Ascending aorta (tissue), 2 donors: ENCODE data around the gene PPP1R2B. TPM values are rescaled to one million over a fixed set of nuclear protein-coding genes. Genes with fewer than 3 reads are reported as not detected.

ENCODE experiments used
- DNase-seq, 2 donors: peaks; one replicate each; pipeline ENCODE4 v3.0.0-alpha.2; 2019; ENCODE audit warnings: low spot score in 2 of 2
- H3K27ac ChIP-seq, 2 donors: fragments of 200-600 bp; sonication (generic); one replicate each; pipeline ENCODE4 v1.5.1; 2016 to 2017; ENCODE audit warnings: mild to moderate bottlenecking in 1 of 2
- H3K27me3 ChIP-seq: fragments of 200-600 bp; sonication (generic); one replicate; pipeline ENCODE4 v1.5.1; 2017
- H3K36me3 ChIP-seq, 2 donors: fragments of 200-600 bp; sonication (generic); one replicate each; pipeline ENCODE4 v1.5.1; 2016
- H3K4me1 ChIP-seq, 2 donors: fragments of 200-600 bp; sonication (generic); one replicate each; pipeline ENCODE4 v1.5.1; 2016 to 2017; ENCODE audit warnings: mild to moderate bottlenecking in 1 of 2
- H3K4me3 ChIP-seq, 2 donors: fragments of 200-600 bp; sonication (generic); one replicate each; pipeline ENCODE4 v1.5.1; 2016 to 2017; ENCODE audit warnings: mild to moderate bottlenecking in 1 of 2
- H3K9me3 ChIP-seq, 2 donors: fragments of 200-600 bp; sonication (generic); one replicate each; pipeline ENCODE4 v1.5.1; 2016
- CTCF ChIP-seq, 3 experiments: fragments of 200-600 bp in 2 of 3; fragments of 450-650 bp in 1 of 3; sonication (generic) in 2 of 3; IDR thresholded peaks; one replicate each; pipeline ENCODE4 v1.5.1; 2016 to 2019; ENCODE audit warnings: antibody characterized with exemption in 3 of 3, mild to moderate bottlenecking in 1 of 3, moderate library complexity in 1 of 3
- intact Hi-C: fragments of 100-400 bp; cut with DNase I; formaldehyde crosslinking; loops from one replicate; pipeline ENCODE4 v1.15.1; 2023
- total RNA-seq: library from RNA; depleted of rRNA; stranded (reverse); fragments of >200 nt; gene quantifications from one replicate; pipeline ENCODE4 v1.1.0, GENCODE V29; 2016

Gene PPP1R2B
- not detected for total RNA-seq

DNA sequence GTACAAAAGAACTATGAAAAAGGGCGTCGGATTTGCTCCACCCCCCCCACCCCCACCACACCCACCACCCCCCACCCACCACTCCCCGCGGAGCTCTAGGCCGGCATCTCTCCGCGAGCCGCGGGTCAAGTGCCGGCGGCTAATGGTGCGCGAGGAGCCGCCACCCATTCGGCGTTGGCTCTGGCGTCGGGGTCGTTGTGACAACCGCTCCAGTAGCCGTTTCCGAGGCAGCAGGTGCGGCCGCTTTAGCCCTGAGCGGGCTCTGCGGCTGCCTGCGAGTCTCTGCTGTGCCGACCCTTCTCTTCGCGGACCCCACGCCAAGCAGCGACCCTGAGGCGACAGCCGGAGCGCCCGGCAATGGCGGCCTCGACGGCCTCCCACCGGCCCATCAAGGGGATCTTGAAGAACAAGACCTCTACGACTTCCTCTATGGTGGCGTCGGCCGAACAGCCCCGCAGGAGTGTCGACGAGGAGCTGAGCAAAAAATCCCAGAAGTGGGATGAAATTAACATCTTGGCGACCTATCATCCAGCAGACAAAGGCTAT is at the start of gene PPP1R2B:
Gene PPP1R2B, plus strand, starts transcription at position 90 of the 546 bp plus-strand sequence. Its CDS starts 268 bp downstream, at position 358.
- intact Hi-C loops = no loop called here
- Histone ChIP-seq H3K4me3 (no peak within 1 kb of the TSS), H3K4me1 (no peaks in the 10 kb centered on the region), H3K9me3 (peaks cover 0 to 9% of the 10 kb centered on the region in 2 donors), H3K27ac (no peak within 1 kb of the TSS), H3K27me3 (no peaks in the 10 kb centered on the region), H3K36me3 (no peaks in the 10 kb centered on the region)
- DNase-seq = no peak
- no peak for TF ChIP-seq CTCF (IDR thresholded peaks at IDR 0.05)

GRCh38 chr5:156800929-156801328 is 49.2 kb upstream of the PPP1R2B start:
- no peak for DNase-seq
- H3K4me3 ChIP-seq = no peak overlapping the region
- no peaks in the 10 kb centered on the region for H3K27me3 ChIP-seq
- H3K27ac ChIP-seq = no peak overlapping the region
- H3K36me3 ChIP-seq = no peaks in the 10 kb centered on the region
- H3K4me1 ChIP-seq = no peaks in the 10 kb centered on the region
- H3K9me3 ChIP-seq = no peaks in the 10 kb centered on the region
- no peak for TF ChIP-seq CTCF (IDR thresholded peaks at IDR 0.05)
- intact Hi-C loops = no loop called here

DNA sequence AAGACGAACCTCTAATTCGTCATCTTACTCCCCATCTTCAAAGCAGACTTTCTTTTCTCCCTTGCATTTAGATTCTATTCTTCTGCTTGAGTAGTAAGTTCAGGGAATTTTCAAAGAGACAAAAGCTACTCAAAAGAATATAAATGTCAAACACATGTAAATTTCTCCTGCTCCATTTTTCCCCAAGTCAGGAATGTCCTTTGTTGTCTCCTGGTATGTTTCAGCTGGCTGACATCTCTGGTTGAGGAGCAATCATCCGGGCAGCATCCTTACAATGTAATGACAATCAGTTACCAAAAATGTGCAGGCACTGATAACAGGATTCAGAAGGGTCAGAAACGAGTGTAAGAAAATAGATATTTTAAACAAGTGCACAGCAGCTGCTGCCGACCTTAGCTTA is 47.6 kb upstream of the PPP1R2B start:
- H3K36me3 ChIP-seq = no peaks in the 10 kb centered on the region
- TF ChIP-seq CTCF (IDR thresholded peaks at IDR 0.05) = no peak
- H3K27me3 ChIP-seq = no peaks in the 10 kb centered on the region
- DNase-seq = no peak
- H3K9me3 ChIP-seq = no peaks in the 10 kb centered on the region
- intact Hi-C loops = no loop called here
- H3K4me3 ChIP-seq = no peak overlapping the region
- no peak overlapping the region for H3K27ac ChIP-seq
- no peaks in the 10 kb centered on the region for H3K4me1 ChIP-seq

- Histone ChIP-seq H3K27me3 (no peaks in the 10 kb centered on the region), H3K4me3 (no peak overlapping the region), H3K27ac (no peak overlapping the region), H3K4me1 (no peaks in the 10 kb centered on the region), H3K9me3 (no peaks in the 10 kb centered on the region), H3K36me3 (no peaks in the 10 kb centered on the region)
- DNase-seq = no peak
- intact Hi-C loops = no loop called here
- no peak for TF ChIP-seq CTCF (IDR thresholded peaks at IDR 0.05)
Observed at GRCh38 chr5:156803404-156803803, 46.7 kb upstream of the PPP1R2B start.

DNA sequence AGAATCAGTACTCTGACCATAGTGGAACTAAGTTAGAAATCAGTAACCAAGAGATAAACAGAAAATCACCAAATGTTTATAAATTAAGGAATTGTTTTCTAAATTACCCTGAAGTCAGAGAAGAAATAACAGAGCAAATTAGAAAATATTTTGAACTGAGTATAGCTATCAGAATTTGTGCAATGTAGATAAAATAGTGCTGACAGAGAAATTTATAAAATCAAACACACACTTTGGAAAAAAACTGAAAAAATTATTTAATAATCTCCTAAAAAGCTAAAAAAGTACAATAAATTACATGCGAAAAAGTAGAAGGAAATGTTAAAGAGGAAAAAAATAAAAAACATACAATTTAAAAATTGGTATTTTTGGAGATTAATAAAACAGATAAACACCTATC is 37.1 kb upstream of the PPP1R2B start:
- intact Hi-C loops = no loop called here
- no peak for DNase-seq
- no peaks in the 10 kb centered on the region for H3K4me1 ChIP-seq
- TF ChIP-seq CTCF (IDR thresholded peaks at IDR 0.05) = no peak
- no peaks in the 10 kb centered on the region for H3K27me3 ChIP-seq
- H3K27ac ChIP-seq = no peak overlapping the region
- no peaks in the 10 kb centered on the region for H3K9me3 ChIP-seq
- no peaks in the 10 kb centered on the region for H3K36me3 ChIP-seq
- no peak overlapping the region for H3K4me3 ChIP-seq
